Measurements from ENCODE around the gene CCDC73. TPM values are rescaled to one million over a fixed set of nuclear protein-coding genes. Genes with fewer than 3 reads are reported as not detected.

Gene CCDC73
- total RNA-seq, 6 donors from 2014 or later: 0.15 to 0.20 TPM; not detected in 4

DNA sequence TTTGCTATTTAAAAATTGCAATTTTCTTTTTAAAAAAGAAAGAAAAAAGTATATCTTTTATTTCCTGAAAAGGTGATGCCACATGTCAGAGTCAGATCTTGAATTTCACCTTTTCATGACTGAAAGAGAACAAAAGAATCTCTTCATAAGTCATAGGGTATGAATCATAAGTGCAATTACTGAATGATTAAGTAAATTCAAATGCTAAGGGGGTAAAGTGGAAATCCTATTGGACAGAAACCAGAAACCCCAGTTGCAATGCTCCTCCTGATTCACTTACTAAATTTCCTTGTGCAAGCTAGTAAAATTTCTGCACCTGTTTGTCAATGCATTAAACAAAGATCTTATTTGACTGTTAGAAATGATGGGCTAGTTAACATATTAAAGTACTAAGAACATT is 27.1 kb upstream of the CCDC73 start:
- Histone ChIP-seq H3K9me3 (no peaks in the 10 kb centered on the region), H3K4me3 (no peak overlapping the region), H3K36me3 (no peaks in the 10 kb centered on the region), H3K27me3 (no peaks in the 10 kb centered on the region), H3K4me1 (no peaks in the 10 kb centered on the region), H3K27ac (no peak overlapping the region)
- DNase-seq: no peak
- no peak for TF ChIP-seq POLR2AphosphoS5 (IDR thresholded peaks at IDR 0.05)
- no peak for TF ChIP-seq POLR2A (IDR thresholded peaks at IDR 0.05)
- TF ChIP-seq, protein P1, sequence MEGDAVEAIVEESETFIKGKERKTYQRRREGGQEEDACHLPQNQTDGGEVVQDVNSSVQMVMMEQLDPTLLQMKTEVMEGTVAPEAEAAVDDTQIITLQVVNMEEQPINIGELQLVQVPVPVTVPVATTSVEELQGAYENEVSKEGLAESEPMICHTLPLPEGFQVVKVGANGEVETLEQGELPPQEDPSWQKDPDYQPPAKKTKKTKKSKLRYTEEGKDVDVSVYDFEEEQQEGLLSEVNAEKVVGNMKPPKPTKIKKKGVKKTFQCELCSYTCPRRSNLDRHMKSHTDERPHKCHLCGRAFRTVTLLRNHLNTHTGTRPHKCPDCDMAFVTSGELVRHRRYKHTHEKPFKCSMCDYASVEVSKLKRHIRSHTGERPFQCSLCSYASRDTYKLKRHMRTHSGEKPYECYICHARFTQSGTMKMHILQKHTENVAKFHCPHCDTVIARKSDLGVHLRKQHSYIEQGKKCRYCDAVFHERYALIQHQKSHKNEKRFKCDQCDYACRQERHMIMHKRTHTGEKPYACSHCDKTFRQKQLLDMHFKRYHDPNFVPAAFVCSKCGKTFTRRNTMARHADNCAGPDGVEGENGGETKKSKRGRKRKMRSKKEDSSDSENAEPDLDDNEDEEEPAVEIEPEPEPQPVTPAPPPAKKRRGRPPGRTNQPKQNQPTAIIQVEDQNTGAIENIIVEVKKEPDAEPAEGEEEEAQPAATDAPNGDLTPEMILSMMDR (IDR thresholded peaks at IDR 0.05): no peak
- no peak for TF ChIP-seq EP300 (IDR thresholded peaks at IDR 0.05)
- no peak for ATAC-seq (ENCODE audit: low FRiP score in 2 of 2)

DNA sequence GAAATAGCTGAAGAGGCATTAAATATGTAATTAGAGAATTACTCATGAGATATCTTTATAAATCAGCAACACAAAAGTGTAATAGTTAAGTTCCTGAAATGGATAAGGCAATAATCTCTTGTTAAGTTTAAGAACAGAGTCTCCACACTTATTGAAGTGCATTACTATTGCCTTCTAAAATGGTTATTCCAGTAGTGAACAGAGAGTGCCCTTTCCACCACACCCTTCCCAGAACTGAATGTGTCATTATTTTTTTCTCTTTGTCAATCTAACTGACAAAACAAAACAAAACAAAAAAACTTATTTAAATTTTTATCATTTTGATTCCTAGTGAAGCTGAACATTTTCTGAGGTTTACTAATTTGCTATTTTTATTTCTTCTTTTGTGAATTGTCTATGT is 26.0 kb upstream of the CCDC73 start:
- TF ChIP-seq POLR2AphosphoS5 (IDR thresholded peaks at IDR 0.05) (no peak), POLR2A (IDR thresholded peaks at IDR 0.05) (no peak), EP300 (IDR thresholded peaks at IDR 0.05) (no peak)
- TF ChIP-seq, protein P1 (IDR thresholded peaks at IDR 0.05): no peak
- Histone ChIP-seq H3K27me3 (no peaks in the 10 kb centered on the region), H3K9me3 (no peaks in the 10 kb centered on the region), H3K4me1 (no peaks in the 10 kb centered on the region), H3K27ac (no peak overlapping the region), H3K4me3 (no peak overlapping the region), H3K36me3 (no peaks in the 10 kb centered on the region)
- DNase-seq (no peak), ATAC-seq (ENCODE audit: low FRiP score in 2 of 2) (no peak)

DNA sequence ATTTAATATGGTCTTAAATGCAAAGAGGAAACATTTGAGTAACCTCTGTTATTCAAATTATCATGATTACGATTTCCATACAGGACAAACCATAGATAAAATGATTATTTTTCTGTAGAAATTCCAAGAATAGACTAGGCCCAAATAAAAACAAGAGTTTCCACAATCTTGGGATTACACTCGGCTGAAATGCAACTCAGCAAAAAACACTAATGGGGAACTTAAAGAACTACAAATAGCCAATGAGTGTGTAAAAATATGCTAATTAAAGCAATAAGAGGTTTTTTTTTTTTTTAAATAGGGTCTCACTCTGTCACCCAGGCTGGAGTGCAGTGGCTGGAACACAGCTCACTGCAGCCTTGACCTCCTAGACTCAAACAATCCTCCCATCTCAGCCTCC is 24.7 kb upstream of the CCDC73 start:
- Histone ChIP-seq H3K4me3 (no peak overlapping the region), H3K9me3 (no peaks in the 10 kb centered on the region), H3K27me3 (no peaks in the 10 kb centered on the region), H3K27ac (no peak overlapping the region), H3K36me3 (no peaks in the 10 kb centered on the region), H3K4me1 (no peaks in the 10 kb centered on the region)
- TF ChIP-seq, protein P1 (IDR thresholded peaks at IDR 0.05): no peak
- TF ChIP-seq POLR2AphosphoS5 (IDR thresholded peaks at IDR 0.05) (no peak), EP300 (IDR thresholded peaks at IDR 0.05) (no peak), POLR2A (IDR thresholded peaks at IDR 0.05) (no peak)
- 81 to 93% methylated on average over 2 of the region's 2 CpGs for whole genome bisulfite sequencing, 2 donors
- DNase-seq (no peak), ATAC-seq (ENCODE audit: low FRiP score in 2 of 2) (no peak)

DNA sequence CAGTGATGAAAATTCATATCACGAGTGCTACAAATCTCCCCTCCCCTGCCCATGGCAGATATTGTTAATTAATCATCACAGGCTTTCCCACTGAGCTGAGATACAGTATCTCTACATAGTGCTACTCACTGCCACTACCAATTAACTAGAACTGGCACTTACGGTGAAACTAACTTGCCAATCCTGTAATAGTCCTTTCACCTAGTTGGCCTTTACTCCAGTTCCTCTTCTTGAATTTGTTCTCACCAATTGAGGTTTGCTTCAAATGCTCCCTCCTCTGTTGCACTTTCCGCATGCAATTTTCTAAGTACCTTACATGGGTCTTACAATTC is 23.4 kb upstream of the CCDC73 start:
- Histone ChIP-seq H3K4me1 (no peaks in the 10 kb centered on the region), H3K27ac (no peak overlapping the region), H3K27me3 (no peaks in the 10 kb centered on the region), H3K4me3 (no peak overlapping the region), H3K9me3 (no peaks in the 10 kb centered on the region), H3K36me3 (no peaks in the 10 kb centered on the region)
- DNase-seq (no peak), ATAC-seq (ENCODE audit: low FRiP score in 2 of 2) (no peak)
- TF ChIP-seq, protein P1 (IDR thresholded peaks at IDR 0.05): no peak
- TF ChIP-seq POLR2AphosphoS5 (IDR thresholded peaks at IDR 0.05) (no peak), EP300 (IDR thresholded peaks at IDR 0.05) (no peak), POLR2A (IDR thresholded peaks at IDR 0.05) (no peak)
- WGBS, 2 donors: 84 to 91% methylated on average over 3 of the region's 3 CpGs

DNA sequence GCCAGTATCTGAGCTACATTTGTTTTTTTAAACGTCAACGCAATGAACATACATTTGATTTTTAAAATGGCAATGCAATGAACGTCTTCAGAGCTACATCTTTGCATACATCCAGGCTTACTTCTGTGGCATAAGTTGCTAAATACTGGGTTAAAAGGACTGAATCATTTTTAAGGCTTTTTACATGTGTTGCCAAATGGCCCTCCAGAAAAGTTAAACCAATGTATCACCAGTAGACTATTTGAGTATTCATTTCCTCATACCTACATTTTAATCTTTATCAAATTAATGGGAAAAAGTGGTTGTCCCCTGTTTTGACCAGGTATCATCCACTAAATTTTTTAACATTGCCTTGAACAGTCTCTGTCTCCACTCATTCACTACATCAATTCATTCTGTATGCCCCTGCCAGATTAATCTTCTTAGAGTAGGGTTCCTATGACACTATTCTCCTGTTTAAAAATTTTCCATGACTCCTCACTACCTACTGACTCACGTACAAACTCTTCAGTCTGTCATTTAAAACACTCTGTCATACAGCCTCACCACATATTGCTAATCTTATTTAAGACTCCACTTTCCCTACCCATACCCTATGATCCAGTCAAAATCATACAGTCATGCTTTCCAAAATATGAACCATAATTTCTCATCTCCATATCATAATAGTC is 22.9 kb upstream of the CCDC73 start:
- Histone ChIP-seq H3K9me3 (no peaks in the 10 kb centered on the region), H3K4me1 (no peaks in the 10 kb centered on the region), H3K27ac (no peak overlapping the region), H3K27me3 (no peaks in the 10 kb centered on the region), H3K4me3 (no peak overlapping the region), H3K36me3 (no peaks in the 10 kb centered on the region)
- no peak for DNase-seq
- no peak for ATAC-seq (ENCODE audit: low FRiP score in 2 of 2)
- 74 to 94% methylated on average over 4 of the region's 4 CpGs for WGBS, 2 donors
- TF ChIP-seq POLR2A (IDR thresholded peaks at IDR 0.05) (no peak), POLR2AphosphoS5 (IDR thresholded peaks at IDR 0.05) (no peak), EP300 (IDR thresholded peaks at IDR 0.05) (no peak)
- TF ChIP-seq, protein P1 (IDR thresholded peaks at IDR 0.05): no peak

All from upper lobe of left lung (tissue), 6 donors.